GM23338 (cell line): ENCODE measurements around the gene GJB5. TPM values are rescaled to one million over a fixed set of nuclear protein-coding genes. Genes with fewer than 3 reads are reported as not detected.

Experiments
- ATAC-seq: fragments of 200-7000 bp; cut with Tn5 transposase; 3 replicates; pipeline ENCODE4 v1.9.1; 2020
- DNase-seq: peaks from one replicate; pipeline ENCODE4 v3.0.0-alpha.2; 2015; ENCODE audit warnings: low spot score
- H2AFZ ChIP-seq: fragments of 200-600 bp; sonication (generic); 2 replicates; pipeline ENCODE4 v1.8.0; 2016; ENCODE audit warnings: antibody characterized with exemption, mild to moderate bottlenecking, moderate library complexity
- H3F3A ChIP-seq: fragments of 200-600 bp; sonication (generic); replicated peaks from 2 replicates; pipeline ENCODE4 v1.8.0; 2017; ENCODE audit warnings: antibody characterized with exemption, mixed run types, low read depth
- H3K27ac ChIP-seq: fragments of 200-600 bp; sonication (generic); 2 replicates; pipeline ENCODE4 v1.6.1; 2016; ENCODE audit warnings: low read depth
- H3K27me3 ChIP-seq: fragments of 200-600 bp; sonication (generic); 2 replicates; pipeline ENCODE4 v1.8.0; 2016; ENCODE audit warnings: mild to moderate bottlenecking, mixed run types, moderate library complexity; ENCODE audit not compliant: insufficient read depth
- H3K36me3 ChIP-seq: fragments of 200-600 bp; sonication (generic); 2 replicates; pipeline ENCODE4 v1.8.0; 2016; ENCODE audit warnings: mild to moderate bottlenecking; ENCODE audit not compliant: insufficient read depth
- H3K4me1 ChIP-seq: fragments of 200-600 bp; sonication (generic); 2 replicates; pipeline ENCODE4 v1.8.0; 2016; ENCODE audit warnings: mild to moderate bottlenecking, moderate library complexity; ENCODE audit not compliant: insufficient read depth
- H3K4me2 ChIP-seq: fragments of 200-600 bp; sonication (generic); 2 replicates; pipeline ENCODE4 v1.7.1; 2017; ENCODE audit warnings: mixed run types
- H3K4me3 ChIP-seq: fragments of 200-600 bp; sonication (generic); 2 replicates; pipeline ENCODE4 v1.6.1; 2016; ENCODE audit warnings: mixed run types
- H3K79me2 ChIP-seq: fragments of 200-600 bp; sonication (generic); replicated peaks from 2 replicates; pipeline ENCODE4 v1.8.0; 2017; ENCODE audit warnings: mild to moderate bottlenecking; ENCODE audit not compliant: insufficient read depth
- H3K9me2 ChIP-seq: fragments of 200-600 bp; sonication (generic); 2 replicates; pipeline ENCODE4 v1.8.0; 2017; ENCODE audit not compliant: insufficient read depth
- H4K20me1 ChIP-seq: fragments of 200-600 bp; sonication (generic); replicated peaks from 2 replicates; pipeline ENCODE4 v1.8.0; 2017; ENCODE audit warnings: mild to moderate bottlenecking; ENCODE audit not compliant: insufficient read depth
- H3K27ac Mint-ChIP-seq: 2 replicates; pipeline ENCODE4 v1.8.0; 2020; ENCODE audit warnings: inconsistent platforms, mild to moderate bottlenecking, moderate library complexity, mixed read lengths
- H3K27me3 Mint-ChIP-seq: 3 replicates; pipeline ENCODE4 v1.8.0; 2022; ENCODE audit warnings: low read depth, mild to moderate bottlenecking, moderate library complexity, mixed read lengths, inconsistent platforms; ENCODE audit not compliant: insufficient read depth, poor library complexity
- H3K36me3 Mint-ChIP-seq: 3 replicates; pipeline ENCODE4 v1.8.0; 2021; ENCODE audit warnings: low read depth, mild to moderate bottlenecking, inconsistent platforms, moderate library complexity, mixed read lengths
- H3K4me1 Mint-ChIP-seq: 3 replicates; pipeline ENCODE4 v1.8.0; 2020; ENCODE audit warnings: mild to moderate bottlenecking, inconsistent platforms, mixed read lengths
- H3K4me3 Mint-ChIP-seq: 3 replicates; pipeline ENCODE4 v1.8.0; 2021; ENCODE audit warnings: moderate library complexity, mild to moderate bottlenecking, inconsistent platforms, mixed read lengths
- H3K9me3 Mint-ChIP-seq: 3 replicates; pipeline ENCODE4 v1.8.0; 2020; ENCODE audit warnings: moderate library complexity, mild to moderate bottlenecking, inconsistent platforms, mixed read lengths
- CREB1 ChIP-seq: fragments of 250-450 bp; sonication (Bioruptor Pico); IDR thresholded peaks from 2 replicates; pipeline ENCODE4 v1.5.0; 2020; ENCODE audit warnings: low read depth, mild to moderate bottlenecking, moderate library complexity
- CTCF ChIP-seq, 2 experiments: fragments of 200-600 bp in 1 of 2; sonication (generic) in 1 of 2; conservative IDR thresholded peaks; 2 replicates each; pipeline versions ENCODE4 v1.5.1 to v1.6.1; 2016 to 2017; ENCODE audit warnings: antibody characterized with exemption in 2 of 2, low read depth in 2 of 2, mild to moderate bottlenecking in 2 of 2, moderate library complexity in 1 of 2
- ETS1 ChIP-seq: IDR thresholded peaks from 2 replicates; pipeline ENCODE4 v1.6.1; 2016; ENCODE audit warnings: antibody characterized with exemption
- EZH2 ChIP-seq: fragments of 200-600 bp; sonication (generic); IDR thresholded peaks from one replicate; pipeline ENCODE4 v1.8.0; 2017; ENCODE audit warnings: antibody characterized with exemption, mild to moderate bottlenecking, low read depth; ENCODE audit not compliant: unreplicated experiment
- EZH2phosphoT487 ChIP-seq: fragments of 200-600 bp; sonication (generic); IDR thresholded peaks from one replicate; pipeline ENCODE4 v1.8.1; 2018; ENCODE audit warnings: antibody characterized with exemption; ENCODE audit not compliant: unreplicated experiment
- JUNB ChIP-seq: IDR thresholded peaks from one replicate; pipeline ENCODE4 v1.6.1; 2016; ENCODE audit warnings: antibody characterized with exemption; ENCODE audit not compliant: unreplicated experiment
- NANOG ChIP-seq: IDR thresholded peaks from 2 replicates; pipeline ENCODE4 v1.6.1; 2016; ENCODE audit warnings: antibody characterized with exemption, borderline replicate concordance
- POLR2AphosphoS5 ChIP-seq: IDR thresholded peaks from 2 replicates; pipeline ENCODE4 v1.6.1; 2016; ENCODE audit warnings: antibody characterized with exemption, low read depth
- REST ChIP-seq: IDR thresholded peaks from one replicate; pipeline ENCODE4 v1.6.1; 2018; ENCODE audit warnings: antibody characterized with exemption; ENCODE audit not compliant: unreplicated experiment
- ZNF114 ChIP-seq: fragments of 250-450 bp; sonication (Bioruptor Pico); IDR thresholded peaks from 2 replicates; pipeline ENCODE4 v1.5.0; 2020; ENCODE audit warnings: mild to moderate bottlenecking, moderate library complexity
- ZNF331 ChIP-seq: fragments of 250-450 bp; sonication (Bioruptor Pico); IDR thresholded peaks from 2 replicates; pipeline ENCODE4 v1.5.0; 2020; ENCODE audit warnings: low read depth, mild to moderate bottlenecking, moderate library complexity
- polyA plus RNA-seq: library from polyadenylated mRNA; unstranded; fragments of >200 nt; fragmentation: Nextera tagmentation; extraction: Ambion mirVana; gene quantifications from 2 replicates; pipeline ENCODE4 v1.2.1, GENCODE V29; 2016
- total RNA-seq: library from RNA; depleted of rRNA; stranded (reverse); fragments of >200 nt; shearing (Covaris generic); gene quantifications from 2 replicates; pipeline ENCODE4 v1.2.3, GENCODE V29; 2014

Gene GJB5
- total and polyA plus RNA-seq, 2 experiments from 2014 or later, result 1.4 TPM; not detected in 1

- TF ChIP-seq CTCF (conservative IDR thresholded peaks at IDR 0.05; ENCODE audit: low read depth in 2 of 2), result no peak
- no peak for TF ChIP-seq NANOG
- TF ChIP-seq POLR2AphosphoS5, result no peak
- no peak for TF ChIP-seq ZNF114 (CRISPR knock-in tag)
- no peak for TF ChIP-seq REST
- TF ChIP-seq ZNF331 (CRISPR knock-in tag), result no peak
- TF ChIP-seq EZH2phosphoT487, result no peak
Observed at GRCh38 chr1:34761176-34761761, 6.4 kb downstream of the GJB5 start (continued).

GRCh38 chr1:34761776-34762307 lies 7.0 kb downstream of the GJB5 start:
- no peaks in the 10 kb centered on the region for H3K27me3 ChIP-seq
- no peak overlapping the region for H3K4me3 ChIP-seq
- Mint-ChIP-seq H3K4me3 (no peak overlapping the region), H3K27ac (no peak overlapping the region), H3K9me3 (peaks cover 3% of the 10 kb centered on the region; the same call in 1 of the 3 replicates), H3K27me3 (peaks cover 10% of the 10 kb centered on the region), H3K36me3 (no peaks in the 10 kb centered on the region; the same call in 2 of the 3 replicates), H3K4me1 (peaks cover 19% of the 10 kb centered on the region)
- H2AFZ ChIP-seq, result no peak overlapping the region
- no peak for DNase-seq
- no peaks in the 10 kb centered on the region for H3K79me2 ChIP-seq
- peaks cover 3% of the 10 kb centered on the region for H3K4me1 ChIP-seq
- H4K20me1 ChIP-seq, result no peaks in the 10 kb centered on the region
- peaks cover 15% of the 10 kb centered on the region for H3K9me2 ChIP-seq
- no peak overlapping the region for H3K4me2 ChIP-seq
- no peak overlapping the region for H3K27ac ChIP-seq
- H3K36me3 ChIP-seq, result no peaks in the 10 kb centered on the region
- no peaks in the 10 kb centered on the region for H3F3A ChIP-seq
- no peak for ATAC-seq
- no peak for TF ChIP-seq ETS1
- TF ChIP-seq POLR2AphosphoS5, result no peak
- no peak for TF ChIP-seq JUNB
- TF ChIP-seq EZH2, result no peak
- no peak for TF ChIP-seq ZNF331 (CRISPR knock-in tag)
- no peak for TF ChIP-seq EZH2phosphoT487
- no peak for TF ChIP-seq CREB1 (CRISPR knock-in tag)
- no peak for TF ChIP-seq CTCF (conservative IDR thresholded peaks at IDR 0.05; ENCODE audit: low read depth in 2 of 2)
- no peak for TF ChIP-seq ZNF114 (CRISPR knock-in tag)
- no peak for TF ChIP-seq REST
- TF ChIP-seq NANOG, result no peak
